HG03060 (cell line): ENCODE data around the gene FLT3LG.

Source experiments
- ATAC-seq: cut with Tn5 transposase; IDR thresholded peaks from one replicate; pipeline ENCODE4 v1.9.1; 2021; ENCODE audit warnings: low read depth, moderate number of reproducible peaks; ENCODE audit not compliant: unreplicated experiment

The FLT3LG gene

GRCh38 chr19:49473868-49474541, at the start of gene FLT3LG:
Gene FLT3LG, plus strand, starts transcription at chr19:49474215. Its CDS starts 425 bp downstream, at chr19:49474640.
- peak; percentile 39 for ATAC-seq

DNA sequence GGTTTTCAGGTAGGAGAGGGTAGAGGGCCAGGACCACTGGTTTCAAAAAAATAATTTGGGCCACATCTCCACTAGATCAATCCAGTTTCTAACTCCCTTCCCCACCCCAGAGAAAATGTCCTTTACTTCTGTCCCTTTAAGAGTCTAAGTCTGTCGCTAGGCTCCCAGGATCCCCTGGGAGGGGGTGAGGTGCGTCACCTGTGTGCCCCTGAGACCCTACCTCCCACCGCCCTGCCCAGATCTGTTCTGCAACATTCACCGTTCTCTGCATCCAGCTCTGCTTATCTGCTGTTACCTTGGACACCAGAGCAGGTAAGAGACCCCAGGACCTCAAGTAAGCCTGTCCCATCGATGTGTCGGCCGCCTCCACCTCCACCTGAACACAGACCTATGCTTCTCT, 48.8 kb upstream of the FLT3LG start, which contains the start of gene GFY:
GFY (plus strand) TSS at position 211 of the 400 bp plus-strand sequence. CDS start 1,043 bp downstream, outside the sequence.
- ATAC-seq, result no peak

DNA sequence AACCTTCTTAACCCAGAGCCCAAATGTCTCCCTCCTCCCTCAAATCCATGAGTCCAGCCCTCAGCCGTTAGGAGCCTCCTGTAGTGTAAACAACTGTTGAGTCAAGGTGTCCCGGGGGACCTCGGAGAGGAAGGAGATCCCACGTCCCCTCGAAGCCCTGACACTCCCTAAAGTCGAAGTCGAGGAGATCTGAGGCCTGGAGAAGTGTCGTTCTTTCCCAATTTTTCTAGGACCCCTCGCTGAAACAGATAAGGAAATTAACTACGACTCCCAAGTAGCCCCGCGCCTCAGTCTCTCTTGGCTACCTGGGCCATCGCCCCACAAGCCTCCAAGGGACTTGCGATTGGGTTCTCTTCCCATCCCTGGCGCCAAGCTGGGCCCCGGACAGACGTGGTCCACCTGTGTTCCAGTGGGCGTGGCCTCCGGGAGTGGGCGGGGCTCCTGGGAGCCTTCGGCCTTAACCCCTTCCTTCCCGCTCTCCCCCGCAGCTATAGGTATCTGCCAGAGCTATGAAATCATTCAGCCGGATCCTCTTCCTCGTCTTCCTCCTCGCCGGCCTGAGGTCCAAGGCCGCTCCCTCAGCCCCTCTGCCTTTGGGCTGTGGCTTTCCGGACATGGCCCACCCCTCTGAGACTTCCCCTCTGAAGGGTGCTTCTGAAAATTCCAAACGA, 48.0 kb upstream of the FLT3LG start:
- no peak for ATAC-seq

DNA sequence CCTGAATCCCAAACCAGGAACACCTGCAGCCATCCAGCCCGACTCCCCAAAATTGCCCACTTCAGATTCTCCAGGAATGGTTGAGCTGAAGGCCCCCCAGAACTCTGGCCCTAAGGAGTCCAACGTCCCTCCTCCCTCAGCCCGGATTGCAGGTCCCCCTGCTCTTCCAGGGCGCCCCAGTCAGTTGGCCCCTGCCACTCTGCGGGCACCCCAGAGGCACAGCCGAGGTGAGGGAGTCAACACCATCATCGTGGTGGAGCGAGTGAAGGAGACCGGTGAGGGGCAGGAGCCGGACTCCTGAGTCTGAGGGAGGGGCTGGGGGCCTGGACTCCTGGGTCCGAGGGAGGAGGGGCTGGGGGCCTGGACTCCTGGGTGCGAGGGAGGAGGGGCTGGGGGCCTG, 46.7 kb upstream of the FLT3LG start:
- no peak for ATAC-seq

DNA sequence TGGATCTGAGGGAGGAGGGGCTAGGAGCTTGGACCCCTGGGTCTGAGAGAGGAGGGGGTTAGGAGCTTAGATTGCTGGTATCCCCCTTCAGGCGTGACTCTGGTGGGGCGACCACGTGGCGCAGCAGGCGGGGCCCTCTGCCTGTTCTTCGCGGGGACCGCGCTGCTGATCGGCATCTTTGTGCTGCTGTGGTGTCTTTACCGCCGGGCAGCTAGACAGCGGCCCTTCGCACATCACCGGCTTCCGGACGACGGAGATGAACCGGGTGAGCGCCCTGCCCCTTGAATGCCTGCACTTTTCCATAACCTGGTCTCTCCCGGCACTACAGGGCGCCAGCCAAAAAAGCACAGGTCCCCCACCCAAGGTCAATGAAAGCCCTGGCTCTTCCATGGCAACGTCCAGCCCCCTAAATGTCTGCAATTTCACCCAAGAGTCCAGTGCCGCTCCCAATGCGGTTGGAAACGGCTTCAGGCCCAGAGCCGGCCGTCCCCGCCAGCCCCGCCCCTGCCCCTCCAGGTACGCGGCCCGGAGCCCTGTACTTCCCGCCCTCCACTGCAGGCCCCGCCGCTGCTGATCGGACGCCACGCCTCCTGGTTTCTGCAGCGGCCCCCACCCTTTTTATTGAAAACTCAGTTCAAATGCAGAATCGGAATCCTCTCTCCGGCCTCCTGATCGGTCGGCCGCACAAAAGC, 46.0 kb upstream of the FLT3LG start:
- ATAC-seq, result no peak

DNA sequence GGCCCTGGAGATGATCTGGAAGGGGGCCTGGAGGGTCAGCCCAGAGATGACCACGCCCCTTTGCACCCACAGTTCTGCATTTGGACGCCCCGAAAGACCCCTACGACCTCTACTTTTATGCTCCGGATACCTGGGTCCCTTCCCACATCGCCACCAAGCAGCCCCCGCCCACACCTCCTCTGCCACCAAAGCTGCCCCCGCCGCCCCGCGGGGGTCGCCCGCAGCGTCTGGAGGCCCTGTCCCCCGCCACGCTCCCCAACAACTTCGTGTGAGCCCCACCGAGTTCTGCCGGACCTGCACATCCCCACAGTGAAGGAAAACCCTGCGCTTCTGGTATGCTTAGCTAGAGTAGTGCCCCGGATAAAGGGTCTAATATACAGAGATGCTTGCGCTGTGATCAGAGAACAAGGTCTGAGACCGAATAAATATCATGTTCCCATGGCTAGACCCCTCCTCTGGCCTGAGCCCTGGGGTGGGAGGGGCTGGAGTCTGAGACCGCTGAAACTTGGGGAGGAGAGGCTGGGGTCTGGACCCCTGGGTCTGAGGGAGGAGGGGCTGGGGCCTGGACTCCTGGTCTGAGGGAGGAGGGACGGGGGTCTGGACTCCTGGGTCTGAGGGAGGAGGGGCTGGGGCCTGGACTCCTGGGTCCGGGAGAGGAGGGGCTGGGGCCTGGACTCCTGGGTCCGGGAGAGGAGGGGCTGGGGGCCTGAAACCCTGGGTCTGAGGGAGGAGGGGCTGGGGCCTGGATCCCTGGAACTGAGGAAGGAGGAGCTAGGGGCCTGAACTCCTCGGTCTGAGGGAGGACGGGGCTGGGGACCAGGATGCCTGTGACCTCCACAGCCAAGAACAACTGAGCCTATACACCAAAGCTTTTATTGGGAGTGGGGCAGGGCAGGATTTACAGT, 45.2 kb upstream of the FLT3LG start:
- no peak for ATAC-seq

DNA sequence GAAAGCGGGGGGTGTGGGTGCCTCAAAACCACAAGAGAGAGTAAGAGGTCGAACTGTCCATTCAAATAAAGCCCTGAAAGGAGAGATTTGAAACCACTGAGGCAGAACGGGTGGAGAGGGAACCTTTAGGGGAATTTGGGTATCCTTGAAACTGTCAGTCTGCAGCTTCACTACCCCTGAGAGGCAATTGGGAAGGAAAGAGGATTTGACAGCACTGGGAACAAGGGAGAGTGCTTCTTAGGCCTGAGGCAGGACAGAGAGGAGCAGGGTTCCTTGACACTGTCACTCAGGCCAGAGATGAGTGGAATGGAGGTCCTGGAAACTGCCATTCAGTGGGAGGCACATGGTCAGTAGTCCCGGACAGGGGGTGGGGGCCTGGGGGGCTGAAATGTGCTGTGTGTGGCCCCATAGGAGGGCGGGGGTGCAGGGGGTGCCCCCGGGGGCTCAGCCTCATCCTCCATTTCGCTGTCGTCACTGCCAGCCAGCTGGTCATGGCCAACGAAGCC, 43.8 kb upstream of the FLT3LG start:
- ATAC-seq, result no peak

DNA sequence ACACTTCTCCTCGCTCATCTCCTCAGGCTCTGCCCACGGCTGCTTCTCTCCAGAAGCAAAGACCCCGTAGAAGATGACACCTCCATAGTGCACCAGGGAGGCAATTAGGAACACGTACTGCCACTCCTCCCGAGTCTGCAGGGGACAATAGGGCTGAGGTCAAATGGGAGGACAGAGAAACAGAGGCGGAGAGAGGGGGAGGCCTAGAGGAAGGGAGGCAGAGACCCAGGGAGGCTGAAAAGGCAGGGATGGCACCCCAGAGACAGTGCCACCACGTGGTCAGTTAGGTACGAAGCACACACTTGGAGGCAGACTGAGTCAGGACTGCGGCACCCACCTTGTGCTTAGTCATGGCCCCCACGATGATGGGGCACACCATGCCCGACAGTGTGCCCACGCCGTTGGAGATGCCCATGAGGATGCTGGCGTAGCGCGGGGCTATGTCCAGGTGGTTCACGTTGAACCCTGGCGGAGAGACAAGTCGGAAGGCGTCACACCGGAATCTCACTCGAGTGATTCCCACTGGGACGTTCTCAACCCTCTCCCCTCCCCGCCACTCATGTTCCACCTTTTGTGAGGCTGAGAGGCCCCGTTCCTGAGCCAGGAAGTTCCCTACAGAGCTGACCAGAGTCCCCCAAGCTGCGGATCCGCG, 43.2 kb upstream of the FLT3LG start:
- ATAC-seq, result no peak

GRCh38 chr19:49431330-49431749, 42.7 kb upstream of the FLT3LG start:
- no peak for ATAC-seq

- no peak for ATAC-seq
Measured at GRCh38 chr19:49432141-49433073, 41.6 kb upstream of the FLT3LG start.

DNA sequence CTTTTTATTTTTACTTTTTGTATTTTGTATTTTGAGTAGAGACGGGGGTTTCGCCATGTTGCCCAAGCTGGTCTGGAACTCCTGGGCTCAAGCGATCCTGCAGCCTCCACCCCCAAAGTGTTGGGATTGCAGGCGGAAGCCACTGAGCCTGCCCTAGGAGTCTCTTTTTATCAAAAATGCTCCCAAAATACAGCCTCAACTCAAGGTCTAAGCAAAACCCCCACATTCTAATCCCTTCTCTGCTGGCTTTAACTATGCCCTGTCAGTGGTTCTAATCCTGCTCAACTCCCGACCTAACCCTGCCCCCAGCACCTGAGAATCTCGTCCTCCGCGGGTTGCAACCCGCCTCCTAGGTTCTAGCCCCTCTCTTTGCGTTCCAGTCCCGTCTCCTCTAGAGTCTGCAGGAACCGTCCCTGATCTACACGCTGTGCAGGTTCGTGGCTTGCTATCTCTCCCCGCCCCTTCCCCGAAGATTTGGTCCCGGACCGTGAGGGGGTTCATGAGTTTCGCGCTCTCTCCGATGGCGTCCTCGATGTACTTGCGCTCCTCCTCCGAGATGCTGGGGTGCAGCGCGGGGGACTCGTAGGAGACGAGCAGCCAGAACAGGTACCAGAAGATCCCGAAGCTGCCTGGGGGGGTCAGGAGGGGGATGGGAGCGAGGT, 40.6 kb upstream of the FLT3LG start:
- ATAC-seq, result no peak

GRCh38 chr19:49434907-49435583, 39.0 kb upstream of the FLT3LG start:
- ATAC-seq, result no peak

GRCh38 chr19:49435670-49436069, 38.3 kb upstream of the FLT3LG start:
- no peak for ATAC-seq

- no peak for ATAC-seq
Measured at GRCh38 chr19:49436381-49437017, 37.5 kb upstream of the FLT3LG start.

DNA sequence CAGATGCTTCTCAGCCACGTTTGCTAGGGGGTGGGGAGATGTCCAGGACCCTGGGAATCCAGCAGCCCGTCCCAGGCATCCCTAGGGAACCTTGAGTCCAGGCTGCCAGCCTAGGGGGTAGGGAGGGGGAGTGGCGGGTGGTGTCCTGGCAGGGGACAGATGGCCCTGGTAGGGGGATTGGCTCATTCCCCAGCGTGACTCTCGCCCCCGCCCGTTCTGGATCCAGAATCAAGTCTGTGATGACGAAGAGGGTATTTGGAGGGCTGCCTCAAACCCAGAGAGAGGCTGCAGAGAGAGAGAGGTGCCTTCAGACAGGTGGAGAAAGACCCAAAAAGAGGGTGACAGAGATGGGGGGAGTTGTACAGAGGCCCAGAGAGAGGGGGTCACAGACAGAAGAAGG, 36.8 kb upstream of the FLT3LG start:
- ATAC-seq, result no peak

DNA sequence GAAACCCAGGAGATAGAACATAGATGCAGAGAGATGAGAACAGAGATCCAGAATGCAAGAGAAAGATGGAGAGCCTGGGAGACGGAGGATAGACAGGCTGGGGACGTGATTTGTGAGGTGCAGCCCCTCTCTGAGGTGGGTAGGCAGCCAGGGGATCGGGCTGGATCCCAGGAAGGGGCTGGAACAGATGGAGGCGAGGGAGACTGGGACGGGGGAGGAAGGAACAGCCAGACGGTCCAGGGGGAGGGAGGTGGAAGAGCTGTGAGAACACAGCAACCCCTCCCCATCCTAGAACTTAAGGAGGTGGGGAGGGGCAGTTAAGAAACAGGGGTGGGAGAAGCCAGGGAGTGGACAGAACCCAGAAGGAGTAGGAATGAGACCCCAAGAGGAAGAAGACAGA, 35.8 kb upstream of the FLT3LG start:
- ATAC-seq, result no peak

DNA sequence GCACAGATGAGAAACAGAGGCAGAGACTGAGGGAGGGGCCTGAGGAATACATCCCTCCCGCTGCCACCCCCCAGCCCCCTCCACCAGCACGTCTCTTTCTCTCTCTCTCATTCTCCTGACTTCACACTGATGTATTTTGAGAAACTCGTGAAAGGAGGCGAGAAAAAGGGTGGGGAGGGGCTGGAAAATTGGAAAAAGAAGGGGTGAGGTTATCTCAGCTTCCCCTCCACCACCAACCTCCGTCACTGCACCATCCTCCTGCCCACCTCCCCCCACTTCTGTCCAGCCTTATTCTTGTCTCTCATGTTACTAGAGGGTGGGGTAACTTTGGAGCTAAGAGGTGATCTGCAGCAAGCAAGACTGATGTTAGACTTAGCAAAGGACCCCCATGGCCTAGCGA, 34.2 kb upstream of the FLT3LG start:
- no peak for ATAC-seq
